ENCODE measurements around the gene LSM12.

The LSM12 gene

GRCh38 chr17:43987131-43988021 lies 79.1 kb downstream of the LSM12 start:
- DNase-seq, result no peak
- no peaks in the 10 kb centered on the region for H3K36me3 ChIP-seq (ENCODE audit: control insufficient read depth, insufficient read depth, low read length)
- H3K27me3 ChIP-seq (replicated peaks; ENCODE audit: control insufficient read depth, insufficient read depth, low read length, poor library complexity, severe bottlenecking), result peaks cover 20% of the 10 kb centered on the region
- no peaks in the 10 kb centered on the region for H3K9me3 ChIP-seq (ENCODE audit: control insufficient read depth, low read length)
- no peak overlapping the region for H3K4me3 ChIP-seq (ENCODE audit: insufficient read depth, low read depth, low read length, poor library complexity, severe bottlenecking)
- no peak overlapping the region for H3K27ac ChIP-seq (ENCODE audit: insufficient read depth, low read length, poor library complexity, severe bottlenecking)
- H3K4me1 ChIP-seq (ENCODE audit: control insufficient read depth, insufficient read depth, low read length, poor library complexity, severe bottlenecking), result peaks cover 6% of the 10 kb centered on the region

GRCh38 chr17:43986225-43986981 lies 80.1 kb downstream of the LSM12 start:
- H3K27me3 ChIP-seq (replicated peaks; ENCODE audit: control insufficient read depth, insufficient read depth, low read length, poor library complexity, severe bottlenecking), result peaks cover 21% of the 10 kb centered on the region
- H3K27ac ChIP-seq (ENCODE audit: insufficient read depth, low read length, poor library complexity, severe bottlenecking), result no peak overlapping the region
- H3K9me3 ChIP-seq (ENCODE audit: control insufficient read depth, low read length), result no peaks in the 10 kb centered on the region
- peaks cover 6% of the 10 kb centered on the region for H3K4me1 ChIP-seq (ENCODE audit: control insufficient read depth, insufficient read depth, low read length, poor library complexity, severe bottlenecking)
- H3K36me3 ChIP-seq (ENCODE audit: control insufficient read depth, insufficient read depth, low read length), result no peaks in the 10 kb centered on the region
- no peak overlapping the region for H3K4me3 ChIP-seq (ENCODE audit: insufficient read depth, low read depth, low read length, poor library complexity, severe bottlenecking)
- DNase-seq, result no peak

GRCh38 chr17:43984521-43984920 lies 82.0 kb downstream of the LSM12 start:
- no peak overlapping the region for H3K27ac ChIP-seq (ENCODE audit: insufficient read depth, low read length, poor library complexity, severe bottlenecking)
- no peak for DNase-seq
- no peaks in the 10 kb centered on the region for H3K36me3 ChIP-seq (ENCODE audit: control insufficient read depth, insufficient read depth, low read length)
- peaks cover 6% of the 10 kb centered on the region for H3K4me1 ChIP-seq (ENCODE audit: control insufficient read depth, insufficient read depth, low read length, poor library complexity, severe bottlenecking)
- H3K4me3 ChIP-seq (ENCODE audit: insufficient read depth, low read depth, low read length, poor library complexity, severe bottlenecking), result no peak overlapping the region
- H3K27me3 ChIP-seq (replicated peaks; ENCODE audit: control insufficient read depth, insufficient read depth, low read length, poor library complexity, severe bottlenecking), result peaks cover 21% of the 10 kb centered on the region
- no peaks in the 10 kb centered on the region for H3K9me3 ChIP-seq (ENCODE audit: control insufficient read depth, low read length)

Data from effector memory CD4-positive, alpha-beta T cell (primary cell).